Astrocyte (in vitro differentiated cells and primary cell): ENCODE data around the gene RELB. TPM values are rescaled to one million over a fixed set of nuclear protein-coding genes. Genes with fewer than 3 reads are reported as not detected.

Source experiments
- DNase-seq: peaks from one replicate; pipeline ENCODE4 v3.0.0-alpha.2; 2010; ENCODE audit warnings: low read depth
- FAIRE-seq: peaks from 2 replicates; lab custom pipeline; 2011; peaks lifted over from hg19 to GRCh38; lab: Jason Lieb, UNC
- H2AFZ ChIP-seq: 2 replicates; pipeline ENCODE4 v1.6.0; 2012; ENCODE audit warnings: low read depth, low read length, inconsistent platforms
- H3K27ac ChIP-seq: 2 replicates; pipeline ENCODE4 v1.5.1; 2011; ENCODE audit warnings: low read depth, low read length, inconsistent platforms
- H3K27me3 ChIP-seq: 2 replicates; pipeline ENCODE4 v1.6.0; 2011; ENCODE audit warnings: low read length, inconsistent platforms; ENCODE audit not compliant: insufficient read depth
- H3K36me3 ChIP-seq: 2 replicates; pipeline ENCODE4 v1.5.1; 2011; ENCODE audit warnings: low read length, inconsistent platforms; ENCODE audit not compliant: insufficient read depth
- H3K4me1 ChIP-seq: 2 replicates; pipeline ENCODE4 v1.5.1; 2011; ENCODE audit warnings: low read length, inconsistent platforms; ENCODE audit not compliant: insufficient read depth
- H3K4me2 ChIP-seq: 2 replicates; pipeline ENCODE4 v1.6.0; 2012; ENCODE audit warnings: low read length, inconsistent platforms
- H3K4me3 ChIP-seq: 2 replicates; pipeline ENCODE4 v1.5.1; 2011; ENCODE audit warnings: low read depth, mild to moderate bottlenecking, low read length, inconsistent platforms; ENCODE audit not compliant: insufficient read depth
- H3K79me2 ChIP-seq: 2 replicates; pipeline ENCODE4 v1.6.0; 2012; ENCODE audit warnings: mild to moderate bottlenecking, low read length, inconsistent platforms; ENCODE audit not compliant: insufficient read depth
- H3K9ac ChIP-seq: 2 replicates; pipeline ENCODE4 v1.6.0; 2012; ENCODE audit warnings: mild to moderate bottlenecking, low read length, inconsistent platforms
- H3K9me3 ChIP-seq: 2 replicates; pipeline ENCODE4 v1.5.1; 2012; ENCODE audit warnings: low read depth, mild to moderate bottlenecking, low read length, inconsistent platforms; ENCODE audit not compliant: insufficient read depth
- H4K20me1 ChIP-seq: 2 replicates; pipeline ENCODE4 v1.6.0; 2012; ENCODE audit warnings: low read length, inconsistent platforms; ENCODE audit not compliant: insufficient read depth
- H3K27ac Mint-ChIP-seq: one replicate; pipeline ENCODE4 v1.8.0; 2021; ENCODE audit warnings: mild to moderate bottlenecking, mixed read lengths; ENCODE audit not compliant: unreplicated experiment
- H3K27me3 Mint-ChIP-seq: one replicate; pipeline ENCODE4 v1.8.0; 2021; ENCODE audit warnings: low read depth, mixed read lengths; ENCODE audit not compliant: unreplicated experiment
- H3K36me3 Mint-ChIP-seq: one replicate; pipeline ENCODE4 v1.8.0; 2021; ENCODE audit warnings: low read depth, mixed read lengths; ENCODE audit not compliant: unreplicated experiment
- H3K4me1 Mint-ChIP-seq: one replicate; pipeline ENCODE4 v1.8.0; 2021; ENCODE audit warnings: low read depth, mixed read lengths; ENCODE audit not compliant: unreplicated experiment
- H3K4me3 Mint-ChIP-seq: one replicate; pipeline ENCODE4 v1.8.0; 2021; ENCODE audit warnings: mild to moderate bottlenecking, moderate library complexity, mixed read lengths; ENCODE audit not compliant: unreplicated experiment
- H3K9me3 Mint-ChIP-seq: one replicate; pipeline ENCODE4 v1.8.0; 2021; ENCODE audit warnings: mild to moderate bottlenecking, mixed read lengths; ENCODE audit not compliant: unreplicated experiment
- EZH2 ChIP-seq: IDR thresholded peaks from 2 replicates; pipeline ENCODE4 v1.6.1; 2012; ENCODE audit warnings: mild to moderate bottlenecking, low read length, inconsistent platforms; ENCODE audit not compliant: insufficient read depth
- total RNA-seq: library from RNA; stranded (reverse); gene quantifications from 2 replicates; pipeline ENCODE4 v1.2.1, GENCODE V29; 2021
- TF ChIP-seq, protein P1 (sequence below): IDR thresholded peaks from 2 replicates; pipeline ENCODE4 v1.5.1; 2011; ENCODE audit warnings: low read depth, mild to moderate bottlenecking, inconsistent platforms, low read length, moderate library complexity; ENCODE audit not compliant: insufficient read depth

The RELB gene
- total RNA-seq, 1 donor from 2014 or later, result 14.0 TPM

DNA sequence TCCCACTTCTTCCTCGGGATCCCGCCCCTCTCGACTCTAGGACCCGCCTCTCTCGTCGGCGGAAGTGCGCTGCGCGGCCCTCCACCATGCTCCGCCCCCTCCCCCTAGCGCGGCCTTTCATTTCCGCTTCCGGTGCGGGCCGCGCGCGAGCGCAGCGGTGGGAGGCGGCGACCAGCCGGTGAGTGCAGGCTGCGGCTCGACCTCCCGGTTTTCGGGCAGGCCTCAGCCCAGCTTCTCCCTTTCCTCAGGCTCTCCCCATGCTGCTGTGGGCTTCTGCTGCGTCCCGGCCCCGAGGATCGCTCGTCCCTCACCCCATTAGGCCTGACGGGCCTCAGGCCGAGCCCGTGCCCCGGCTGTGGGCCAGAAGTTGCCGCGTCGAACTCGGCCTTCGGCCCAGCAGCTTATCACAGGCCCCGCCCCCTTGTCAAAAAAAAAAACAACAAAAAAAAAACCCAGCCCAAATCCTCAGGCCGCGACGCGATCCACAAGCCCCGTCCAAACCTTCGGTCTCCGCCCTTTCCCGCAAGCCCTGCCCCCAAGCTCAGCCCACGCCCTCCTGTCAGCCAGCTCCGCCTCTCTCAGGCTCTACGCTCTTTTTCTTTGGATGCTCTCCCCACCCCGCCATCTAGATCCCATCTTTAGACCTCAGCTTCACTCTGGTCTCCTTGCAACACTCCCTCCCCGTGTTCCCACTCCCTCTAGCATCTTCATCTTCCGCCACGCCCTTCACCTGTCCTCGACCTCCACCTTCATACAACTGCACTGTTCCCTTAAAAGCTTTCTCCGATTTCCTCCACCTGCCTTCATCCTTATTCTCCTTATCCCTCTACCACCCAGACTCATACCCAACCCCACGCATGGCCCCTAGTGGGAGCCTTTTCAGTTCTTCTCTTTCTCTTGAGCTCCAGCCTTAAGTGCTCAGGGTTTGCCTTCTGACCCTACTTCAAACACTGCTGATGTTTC lies 37.9 kb downstream of the RELB start, which contains the start of gene CLASRP:
TSS of gene CLASRP (plus strand) at position 115 of the 963 bp plus-strand sequence. CDS start 1,168 bp downstream, outside the sequence.
- H2AFZ ChIP-seq, result peak within 1 kb of the TSS; percentile 83
- H3K27me3 ChIP-seq, result no peaks in the 10 kb centered on the region
- peaks cover 21% of the 10 kb centered on the region for H3K36me3 ChIP-seq
- TF ChIP-seq, protein P1, sequence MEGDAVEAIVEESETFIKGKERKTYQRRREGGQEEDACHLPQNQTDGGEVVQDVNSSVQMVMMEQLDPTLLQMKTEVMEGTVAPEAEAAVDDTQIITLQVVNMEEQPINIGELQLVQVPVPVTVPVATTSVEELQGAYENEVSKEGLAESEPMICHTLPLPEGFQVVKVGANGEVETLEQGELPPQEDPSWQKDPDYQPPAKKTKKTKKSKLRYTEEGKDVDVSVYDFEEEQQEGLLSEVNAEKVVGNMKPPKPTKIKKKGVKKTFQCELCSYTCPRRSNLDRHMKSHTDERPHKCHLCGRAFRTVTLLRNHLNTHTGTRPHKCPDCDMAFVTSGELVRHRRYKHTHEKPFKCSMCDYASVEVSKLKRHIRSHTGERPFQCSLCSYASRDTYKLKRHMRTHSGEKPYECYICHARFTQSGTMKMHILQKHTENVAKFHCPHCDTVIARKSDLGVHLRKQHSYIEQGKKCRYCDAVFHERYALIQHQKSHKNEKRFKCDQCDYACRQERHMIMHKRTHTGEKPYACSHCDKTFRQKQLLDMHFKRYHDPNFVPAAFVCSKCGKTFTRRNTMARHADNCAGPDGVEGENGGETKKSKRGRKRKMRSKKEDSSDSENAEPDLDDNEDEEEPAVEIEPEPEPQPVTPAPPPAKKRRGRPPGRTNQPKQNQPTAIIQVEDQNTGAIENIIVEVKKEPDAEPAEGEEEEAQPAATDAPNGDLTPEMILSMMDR, result no peak
- TF ChIP-seq EZH2, result no peak
- H3K79me2 ChIP-seq, result peaks cover 50% of the 10 kb centered on the region
- FAIRE-seq, result no peak
- peak within 1 kb of the TSS; percentile 91 for H3K4me3 Mint-ChIP-seq
- H3K36me3 Mint-ChIP-seq, result peaks cover 18% of the 10 kb centered on the region
- H3K9ac ChIP-seq, result peak within 1 kb of the TSS; percentile 99
- H3K27me3 Mint-ChIP-seq, result no peaks in the 10 kb centered on the region
- H3K9me3 Mint-ChIP-seq, result no peaks in the 10 kb centered on the region
- H3K4me3 ChIP-seq, result peak within 1 kb of the TSS; percentile 89
- peak within 1 kb of the TSS; percentile 88 for H3K27ac Mint-ChIP-seq
- H4K20me1 ChIP-seq, result peaks cover 40% of the 10 kb centered on the region
- H3K4me1 ChIP-seq, result peaks cover 11% of the 10 kb centered on the region
- peak within 1 kb of the TSS; percentile 98 for H3K4me2 ChIP-seq
- peak; percentile 75 for DNase-seq
- H3K4me1 Mint-ChIP-seq, result peaks cover 14% of the 10 kb centered on the region
- no peaks in the 10 kb centered on the region for H3K9me3 ChIP-seq
- H3K27ac ChIP-seq, result peak within 1 kb of the TSS; percentile 98

- Mint-ChIP-seq H3K27me3 (no peaks in the 10 kb centered on the region), H3K4me1 (peaks cover 14% of the 10 kb centered on the region), H3K36me3 (peaks cover 18% of the 10 kb centered on the region), H3K9me3 (no peaks in the 10 kb centered on the region), H3K4me3 (peak overlapping the region; percentile 91), H3K27ac (peak overlapping the region; percentile 15)
- Histone ChIP-seq H3K27ac (no peak overlapping the region), H3K4me1 (peaks cover 11% of the 10 kb centered on the region), H3K79me2 (peaks cover 60% of the 10 kb centered on the region), H2AFZ (no peak overlapping the region), H3K36me3 (peaks cover 29% of the 10 kb centered on the region), H3K27me3 (no peaks in the 10 kb centered on the region), H3K9ac (peak overlapping the region; percentile 99), H3K9me3 (no peaks in the 10 kb centered on the region), H3K4me2 (peak overlapping the region; percentile 98), H4K20me1 (peaks cover 50% of the 10 kb centered on the region), H3K4me3 (peak overlapping the region; percentile 89)
- TF ChIP-seq, protein P1, result no peak
- no peak for TF ChIP-seq EZH2
- DNase-seq (no peak), FAIRE-seq (no peak)
Measured at GRCh38 chr19:45040059-45040771, 39.0 kb downstream of the RELB start.
